Breast epithelium (tissue), 4 donors: ENCODE results near the gene MTURN. TPM values are rescaled to one million over a fixed set of nuclear protein-coding genes. Genes with fewer than 3 reads are reported as not detected.

Experiments used
- DNase-seq, 2 donors: peaks; one replicate each; pipeline ENCODE4 v3.0.0-alpha.2; 2019; ENCODE audit warnings: low spot score in 2 of 2
- H3K27ac ChIP-seq, 2 donors: fragments of 200-600 bp; sonication (generic) in 1 of 2; one replicate each; pipeline ENCODE4 v1.5.1; 2016 to 2019; ENCODE audit warnings: mild to moderate bottlenecking in 1 of 2
- H3K27me3 ChIP-seq, 2 donors: fragments of 200-600 bp; sonication (generic) in 1 of 2; one replicate each; pipeline versions ENCODE4 v1.5.1 to v1.6.0; 2017 to 2019; ENCODE audit warnings: control low read depth in 1 of 2, mild to moderate bottlenecking in 1 of 2
- H3K36me3 ChIP-seq: fragments of 200-600 bp; one replicate; pipeline ENCODE4 v1.5.1; 2019
- H3K4me1 ChIP-seq, 2 donors: fragments of 200-600 bp; sonication (generic); one replicate each; pipeline ENCODE4 v1.5.1; 2016 to 2019; ENCODE audit warnings: control low read depth in 1 of 2
- H3K4me3 ChIP-seq, 3 donors: fragments of 200-600 bp; sonication (generic); 1 replicate in 2 of 3; 2 replicates in 1 of 3; pipeline ENCODE4 v1.5.1; 2016 to 2019; ENCODE audit warnings: mild to moderate bottlenecking in 3 of 3, moderate library complexity in 2 of 3
- H3K9me3 ChIP-seq, 2 donors: fragments of 200-600 bp; sonication (generic) in 1 of 2; one replicate each; pipeline ENCODE4 v1.5.1; 2016 to 2019; ENCODE audit warnings: control low read depth in 1 of 2
- CTCF ChIP-seq, 3 donors: fragments of 450-650 bp; IDR thresholded peaks; one replicate each; pipeline ENCODE4 v1.5.1; 2016 to 2017; ENCODE audit warnings: antibody characterized with exemption in 3 of 3, mild to moderate bottlenecking in 3 of 3, moderate library complexity in 3 of 3
- POLR2A ChIP-seq: fragments of 450-650 bp; IDR thresholded peaks from one replicate; pipeline ENCODE4 v1.6.1; 2016; ENCODE audit warnings: antibody characterized with exemption, mild to moderate bottlenecking, moderate library complexity
- POLR2AphosphoS5 ChIP-seq, 3 donors: sonication (generic); formaldehyde crosslinking; IDR thresholded peaks; one replicate each; pipeline ENCODE4 v1.6.1; 2017; ENCODE audit warnings: antibody characterized with exemption in 3 of 3
- intact Hi-C: fragments of 100-400 bp; cut with DNase I; formaldehyde crosslinking; loops from one replicate; pipeline ENCODE4 v1.15.1; 2023; ENCODE audit warnings: low total_unique reads
- total RNA-seq, 3 donors: library from RNA; depleted of rRNA; stranded (reverse); fragments of >200 nt; gene quantifications; one replicate each; pipeline ENCODE4 v1.1.0, GENCODE V29; 2016

The MTURN gene
- total RNA-seq, 3 donors from 2014 or later = 56.0 to 199 (median 62.5) TPM

GRCh38 chr7:30177965-30178364 is 43.2 kb downstream of the MTURN start:
- H3K4me1 ChIP-seq = peaks cover 0 to 15% of the 10 kb centered on the region in 2 donors
- no peak overlapping the region for H3K27ac ChIP-seq

DNA sequence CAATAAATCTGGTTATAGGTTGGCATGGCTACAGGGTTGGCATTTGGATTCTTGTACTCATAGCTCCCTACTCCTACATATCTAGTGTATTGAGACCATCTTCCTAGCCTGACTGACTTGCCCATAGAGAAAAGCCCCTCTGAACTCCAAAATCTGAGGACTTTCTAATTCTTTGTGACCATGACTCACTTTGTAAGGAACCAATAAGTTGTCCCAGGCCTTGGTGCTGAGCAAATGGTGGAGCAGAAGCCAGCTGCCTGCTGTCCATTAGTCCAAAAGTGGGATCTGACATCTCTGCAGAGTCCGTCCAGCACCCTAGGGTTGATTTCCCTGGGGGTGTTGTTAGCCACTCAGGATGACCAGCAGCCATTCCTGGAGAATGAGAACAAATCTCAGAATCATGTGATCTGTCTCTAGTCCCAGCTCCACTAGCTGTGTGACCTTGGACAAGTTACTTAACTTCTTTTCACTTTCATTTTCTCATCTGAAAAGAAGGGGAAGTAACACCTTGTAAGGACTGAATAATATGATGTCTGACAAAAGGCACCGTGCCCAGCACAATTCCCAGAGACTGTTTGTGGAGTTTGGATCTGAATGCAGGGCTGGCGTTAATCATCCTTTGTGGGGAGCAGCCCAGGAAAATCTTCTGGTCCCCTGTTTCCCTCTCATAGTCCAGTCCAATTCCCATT is 44.1 kb downstream of the MTURN start:
- Histone ChIP-seq H3K4me3 (no peak overlapping the region), H3K27me3 (no peaks in the 10 kb centered on the region), H3K4me1 (peaks cover 0 to 6% of the 10 kb centered on the region in 2 donors), H3K36me3 (no peaks in the 10 kb centered on the region), H3K27ac (no peak overlapping the region), H3K9me3 (no peaks in the 10 kb centered on the region)
- DNase-seq = no peak
- intact Hi-C loops = no loop called here
- TF ChIP-seq POLR2AphosphoS5 (IDR thresholded peaks at IDR 0.05) = no peak
- TF ChIP-seq CTCF (IDR thresholded peaks at IDR 0.05) = no peak

More at GRCh38 chr7:30177965-30178364, 43.2 kb downstream of the MTURN start:
- Histone ChIP-seq H3K9me3 (no peaks in the 10 kb centered on the region), H3K4me3 (no peak overlapping the region), H3K27me3 (no peaks in the 10 kb centered on the region), H3K36me3 (no peaks in the 10 kb centered on the region)
- no peak for DNase-seq
- TF ChIP-seq POLR2AphosphoS5 (IDR thresholded peaks at IDR 0.05) (no peak), POLR2A (no peak), CTCF (IDR thresholded peaks at IDR 0.05) (no peak)
- intact Hi-C loops = no loop called here

DNA sequence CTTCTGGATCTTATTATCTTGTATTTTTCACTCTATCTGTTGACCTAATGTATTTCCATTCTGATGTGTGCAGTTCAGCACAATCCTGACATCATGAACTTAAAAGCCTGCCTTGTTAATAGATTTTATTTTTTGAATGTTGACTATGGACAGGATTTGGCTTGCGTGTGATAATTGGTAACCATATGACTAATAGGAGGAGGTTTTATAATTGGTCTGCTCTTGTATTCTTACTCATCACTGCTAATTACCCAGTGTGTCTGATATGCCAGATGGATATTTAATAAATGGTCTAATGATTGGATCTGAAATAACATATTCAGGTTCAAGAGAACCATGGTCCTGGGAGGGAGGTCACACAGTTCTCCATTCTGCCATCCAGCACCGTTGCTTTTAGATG is 45.9 kb downstream of the MTURN start:
- TF ChIP-seq CTCF (IDR thresholded peaks at IDR 0.05) = no peak
- no peak for TF ChIP-seq POLR2AphosphoS5 (IDR thresholded peaks at IDR 0.05)
- TF ChIP-seq POLR2A = no peak
- Histone ChIP-seq H3K9me3 (no peaks in the 10 kb centered on the region), H3K27me3 (no peaks in the 10 kb centered on the region), H3K4me3 (no peak overlapping the region), H3K4me1 (peaks cover 0 to 3% of the 10 kb centered on the region in 2 donors), H3K27ac (no peak overlapping the region), H3K36me3 (no peaks in the 10 kb centered on the region)
- DNase-seq = no peak
- intact Hi-C loops = no loop called here

- TF ChIP-seq POLR2AphosphoS5 (IDR thresholded peaks at IDR 0.05) (no peak), POLR2A (no peak), CTCF (IDR thresholded peaks at IDR 0.05) (no peak)
- no peak for DNase-seq
- H3K36me3 ChIP-seq = no peaks in the 10 kb centered on the region
- H3K4me1 ChIP-seq = peaks cover 0 to 3% of the 10 kb centered on the region in 2 donors
- intact Hi-C loops = no loop called here
- H3K27me3 ChIP-seq = no peaks in the 10 kb centered on the region
- no peak overlapping the region for H3K4me3 ChIP-seq
- H3K27ac ChIP-seq = no peak overlapping the region
- H3K9me3 ChIP-seq = no peaks in the 10 kb centered on the region
Measured at GRCh38 chr7:30181211-30181610, 46.4 kb downstream of the MTURN start.

DNA sequence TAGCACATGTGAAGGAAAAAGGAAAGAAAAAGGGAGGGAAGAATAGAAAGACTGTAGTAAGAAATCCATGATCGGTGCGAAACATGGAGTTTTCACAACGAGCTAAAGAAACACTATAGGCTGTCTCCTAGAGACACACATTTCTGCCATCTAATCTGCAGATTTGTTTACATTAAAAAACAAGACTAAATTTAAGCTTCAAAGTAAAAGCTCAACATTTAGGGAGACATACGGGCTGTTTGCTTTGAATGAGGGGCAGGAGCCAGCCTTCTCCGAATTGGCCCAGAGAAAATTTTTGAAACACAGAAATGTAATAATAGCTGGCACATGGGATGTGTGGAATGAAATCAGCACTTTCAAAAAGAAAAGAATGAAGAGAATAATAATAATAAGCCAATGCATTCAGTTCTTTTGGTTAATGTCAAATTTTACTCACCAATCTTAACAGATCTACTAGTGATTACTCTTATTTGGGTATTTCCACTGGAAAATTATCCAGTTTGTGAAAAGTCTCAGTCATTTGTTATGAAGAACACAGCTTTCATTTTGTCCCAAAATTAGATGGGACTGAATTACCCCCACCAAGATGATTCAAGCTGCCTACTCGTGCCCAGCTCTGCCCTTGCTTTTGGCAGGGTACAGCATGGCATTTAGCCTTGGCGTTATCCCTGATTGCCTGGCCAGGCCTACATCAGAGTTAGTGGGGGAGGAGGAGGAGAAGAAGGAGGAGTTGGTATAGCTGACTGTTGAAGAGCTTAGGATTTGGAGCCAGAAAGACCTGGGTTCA is 47.1 kb downstream of the MTURN start:
- peaks cover 0 to 3% of the 10 kb centered on the region in 2 donors for H3K4me1 ChIP-seq
- no peaks in the 10 kb centered on the region for H3K27me3 ChIP-seq
- intact Hi-C loops = no loop called here
- no peak overlapping the region for H3K27ac ChIP-seq
- no peaks in the 10 kb centered on the region for H3K9me3 ChIP-seq
- no peak overlapping the region for H3K4me3 ChIP-seq
- TF ChIP-seq CTCF (IDR thresholded peaks at IDR 0.05) (no peak), POLR2AphosphoS5 (IDR thresholded peaks at IDR 0.05) (no peak)
- DNase-seq = no peak
- H3K36me3 ChIP-seq = no peaks in the 10 kb centered on the region
